Bronchus fibroblast of lung (primary cell): ENCODE data around the gene VPS13C. TPM values are rescaled to one million over a fixed set of nuclear protein-coding genes. Genes with fewer than 3 reads are reported as not detected.

Experiments used
- total RNA-seq: library from RNA; depleted of rRNA; stranded (reverse); fragments of >200 nt; gene quantifications from 2 replicates; pipeline ENCODE4 v1.2.3, GENCODE V29; 2015

VPS13C gene
- 10.7 and 12.1 TPM in 2 replicates for total RNA-seq

GRCh38 chr15:62060113-62060895, at the start of gene VPS13C:
Gene VPS13C, minus strand, starts transcription at chr15:62060447. Its CDS starts 73 bp downstream, at chr15:62060374.

GRCh38 chr15:62066663-62067447, 6.6 kb upstream of the VPS13C start, which contains the start of gene C2CD4A:
Gene C2CD4A, plus strand, starts transcription at chr15:62066977. Its CDS starts 637 bp downstream, at chr15:62067614.

Other genes starting within 250 kb of the VPS13C start
- gene C2CD4A, start 6.5 kb upstream of the VPS13C start, total RNA-seq = not detected in 2 replicates
- not detected in 2 replicates for gene C2CD4B, start 104.8 kb upstream of the VPS13C start, total RNA-seq